Retinal pigment epithelial cell (primary cell): ENCODE data around the gene RHOT1.

ENCODE experiments used
- DNase-seq: peaks from one replicate; pipeline ENCODE4 v3.0.0-alpha.2; 2010; ENCODE audit warnings: low read depth
- H3K4me3 ChIP-seq: 2 replicates; pipeline ENCODE4 v1.5.1; 2011; ENCODE audit warnings: mild to moderate bottlenecking, low read length, control low read depth, moderate library complexity
- TF ChIP-seq, protein P1 (sequence below): conservative IDR thresholded peaks from 2 replicates; pipeline ENCODE4 v1.5.1; 2011; ENCODE audit warnings: low read depth, low read length, control low read depth, inconsistent platforms

The RHOT1 gene

GRCh38 chr17:32265192-32265923 is 123.1 kb downstream of the RHOT1 start, which contains the start of gene RHBDL3:
Gene RHBDL3 (plus strand): TSS chr17:32265832. CDS start chr17:32266190, 358 bp downstream.
- no peak for DNase-seq
- peak within 1 kb of the TSS; percentile 37 for H3K4me3 ChIP-seq
- TF ChIP-seq, protein P1, sequence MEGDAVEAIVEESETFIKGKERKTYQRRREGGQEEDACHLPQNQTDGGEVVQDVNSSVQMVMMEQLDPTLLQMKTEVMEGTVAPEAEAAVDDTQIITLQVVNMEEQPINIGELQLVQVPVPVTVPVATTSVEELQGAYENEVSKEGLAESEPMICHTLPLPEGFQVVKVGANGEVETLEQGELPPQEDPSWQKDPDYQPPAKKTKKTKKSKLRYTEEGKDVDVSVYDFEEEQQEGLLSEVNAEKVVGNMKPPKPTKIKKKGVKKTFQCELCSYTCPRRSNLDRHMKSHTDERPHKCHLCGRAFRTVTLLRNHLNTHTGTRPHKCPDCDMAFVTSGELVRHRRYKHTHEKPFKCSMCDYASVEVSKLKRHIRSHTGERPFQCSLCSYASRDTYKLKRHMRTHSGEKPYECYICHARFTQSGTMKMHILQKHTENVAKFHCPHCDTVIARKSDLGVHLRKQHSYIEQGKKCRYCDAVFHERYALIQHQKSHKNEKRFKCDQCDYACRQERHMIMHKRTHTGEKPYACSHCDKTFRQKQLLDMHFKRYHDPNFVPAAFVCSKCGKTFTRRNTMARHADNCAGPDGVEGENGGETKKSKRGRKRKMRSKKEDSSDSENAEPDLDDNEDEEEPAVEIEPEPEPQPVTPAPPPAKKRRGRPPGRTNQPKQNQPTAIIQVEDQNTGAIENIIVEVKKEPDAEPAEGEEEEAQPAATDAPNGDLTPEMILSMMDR, result no peak

GRCh38 chr17:32266051-32266388 is 123.7 kb downstream of the RHOT1 start:
- peak overlapping the region; percentile 37 for H3K4me3 ChIP-seq
- no peak for DNase-seq
- TF ChIP-seq, protein P1, result no peak

GRCh38 chr17:32266389-32267301 is 124.3 kb downstream of the RHOT1 start:
- TF ChIP-seq, protein P1, result no peak
- DNase-seq, result no peak
- peak overlapping the region; percentile 37 for H3K4me3 ChIP-seq

DNA sequence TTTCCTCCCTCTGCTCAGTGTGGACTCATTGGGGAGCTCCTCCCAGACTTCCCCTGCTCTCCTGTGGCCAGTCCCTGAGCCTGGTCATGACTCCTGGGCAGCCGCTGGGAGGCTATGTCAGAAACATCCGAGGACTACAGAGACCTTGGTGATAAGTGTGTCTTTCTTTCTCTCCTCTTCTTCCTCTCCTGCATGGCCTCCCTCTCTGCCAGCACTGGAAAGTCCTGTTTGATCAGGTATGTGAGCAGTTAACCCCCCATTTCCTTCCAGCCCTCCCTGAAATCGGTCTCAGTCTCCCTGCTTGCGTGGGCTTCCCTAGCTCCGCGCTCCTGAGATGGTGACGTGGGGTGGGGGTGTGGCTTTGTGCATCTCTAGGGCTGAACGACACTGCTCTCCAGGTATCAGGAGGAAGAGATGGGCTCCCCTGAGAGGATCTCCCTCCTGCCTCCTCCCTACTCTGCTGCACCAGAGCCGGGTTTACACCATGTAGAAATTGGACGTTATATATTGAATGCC is 125.4 kb downstream of the RHOT1 start:
- H3K4me3 ChIP-seq, result no peak overlapping the region
- DNase-seq, result no peak
- TF ChIP-seq, protein P1, result no peak

GRCh38 chr17:32268734-32269288 is 126.5 kb downstream of the RHOT1 start:
- no peak for DNase-seq
- TF ChIP-seq, protein P1, result no peak

GRCh38 chr17:32269377-32269776 is 127.1 kb downstream of the RHOT1 start:
- no peak overlapping the region for H3K4me3 ChIP-seq
- DNase-seq, result no peak
- TF ChIP-seq, protein P1, result no peak

More at GRCh38 chr17:32268734-32269288, 126.5 kb downstream of the RHOT1 start:
- no peak overlapping the region for H3K4me3 ChIP-seq
